ENCODE results near the gene ENPP7. TPM values are rescaled to one million over a fixed set of nuclear protein-coding genes. Genes with fewer than 3 reads are reported as not detected.
A peak's percentile ranks its signal among the peaks of the same experiment; 100 is the strongest.

ENPP7 gene
- total RNA-seq, 4 donors from 2014 or later: not detected

GRCh38 chr17:79684132-79684985, 46.4 kb upstream of the ENPP7 start:
- H3K36me3 ChIP-seq: no peaks in the 10 kb centered on the region
- no peak overlapping the region for H3K4me3 ChIP-seq
- no peaks in the 10 kb centered on the region for H3K9me3 ChIP-seq
- no peaks in the 10 kb centered on the region for H3K27me3 ChIP-seq
- peak overlapping the region in 1 of 2 donors; percentile 70 for H3K27ac ChIP-seq
- intact Hi-C loops (cut with DNase I; ENCODE audit: low total_unique reads): no loop called here
- no peaks in the 10 kb centered on the region for H3K4me1 ChIP-seq
- TF ChIP-seq CTCF (IDR thresholded peaks at IDR 0.05): no peak
- TF ChIP-seq POLR2A (IDR thresholded peaks at IDR 0.05): no peak
- DNase-seq: no peak

DNA sequence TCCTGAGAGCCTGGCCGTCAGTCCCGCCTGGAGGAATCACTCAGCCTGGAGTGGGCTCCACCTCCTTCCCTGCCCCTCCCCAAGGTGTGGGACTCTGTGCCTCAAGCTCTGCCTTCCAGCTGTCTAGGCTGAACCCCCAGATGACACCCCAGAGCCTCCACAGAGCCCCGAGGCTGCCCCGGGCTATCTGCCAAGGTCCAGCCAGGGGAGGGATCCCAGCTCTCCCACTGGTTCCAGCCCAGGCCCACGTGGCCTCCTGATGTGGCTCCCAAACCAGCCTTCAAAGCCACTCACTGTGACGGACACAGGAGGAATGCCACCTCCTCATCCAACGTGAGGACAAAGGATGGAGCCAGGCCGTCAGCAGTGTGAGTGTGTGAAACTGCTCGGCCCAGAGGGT, 45.6 kb upstream of the ENPP7 start:
- no peaks in the 10 kb centered on the region for H3K27me3 ChIP-seq
- H3K9me3 ChIP-seq: no peaks in the 10 kb centered on the region
- H3K4me1 ChIP-seq: no peaks in the 10 kb centered on the region
- DNase-seq: no peak
- H3K4me3 ChIP-seq: no peak overlapping the region
- no peak overlapping the region for H3K27ac ChIP-seq
- intact Hi-C loops (cut with DNase I; ENCODE audit: low total_unique reads): no loop called here
- no peaks in the 10 kb centered on the region for H3K36me3 ChIP-seq
- TF ChIP-seq CTCF (IDR thresholded peaks at IDR 0.05) (no peak), POLR2A (IDR thresholded peaks at IDR 0.05) (no peak)

GRCh38 chr17:79686476-79686875, 44.3 kb upstream of the ENPP7 start:
- Histone ChIP-seq H3K4me1 (peaks cover 0 to 4% of the 10 kb centered on the region in 2 donors), H3K27ac (no peak overlapping the region), H3K27me3 (no peaks in the 10 kb centered on the region), H3K4me3 (no peak overlapping the region), H3K36me3 (no peaks in the 10 kb centered on the region), H3K9me3 (no peaks in the 10 kb centered on the region)
- no peak for DNase-seq
- TF ChIP-seq CTCF (IDR thresholded peaks at IDR 0.05): no peak
- intact Hi-C loops (cut with DNase I; ENCODE audit: low total_unique reads): no loop called here

- DNase-seq: no peak
- Histone ChIP-seq H3K9me3 (no peaks in the 10 kb centered on the region), H3K27me3 (no peaks in the 10 kb centered on the region), H3K27ac (no peak overlapping the region), H3K4me1 (peaks cover 0 to 11% of the 10 kb centered on the region in 2 donors), H3K4me3 (no peak overlapping the region), H3K36me3 (no peaks in the 10 kb centered on the region)
- intact Hi-C loops (cut with DNase I; ENCODE audit: low total_unique reads): no loop called here
- no peak for TF ChIP-seq POLR2A (IDR thresholded peaks at IDR 0.05)
- no peak for TF ChIP-seq CTCF (IDR thresholded peaks at IDR 0.05)
Measured at GRCh38 chr17:79690466-79690865, 40.3 kb upstream of the ENPP7 start.

DNA sequence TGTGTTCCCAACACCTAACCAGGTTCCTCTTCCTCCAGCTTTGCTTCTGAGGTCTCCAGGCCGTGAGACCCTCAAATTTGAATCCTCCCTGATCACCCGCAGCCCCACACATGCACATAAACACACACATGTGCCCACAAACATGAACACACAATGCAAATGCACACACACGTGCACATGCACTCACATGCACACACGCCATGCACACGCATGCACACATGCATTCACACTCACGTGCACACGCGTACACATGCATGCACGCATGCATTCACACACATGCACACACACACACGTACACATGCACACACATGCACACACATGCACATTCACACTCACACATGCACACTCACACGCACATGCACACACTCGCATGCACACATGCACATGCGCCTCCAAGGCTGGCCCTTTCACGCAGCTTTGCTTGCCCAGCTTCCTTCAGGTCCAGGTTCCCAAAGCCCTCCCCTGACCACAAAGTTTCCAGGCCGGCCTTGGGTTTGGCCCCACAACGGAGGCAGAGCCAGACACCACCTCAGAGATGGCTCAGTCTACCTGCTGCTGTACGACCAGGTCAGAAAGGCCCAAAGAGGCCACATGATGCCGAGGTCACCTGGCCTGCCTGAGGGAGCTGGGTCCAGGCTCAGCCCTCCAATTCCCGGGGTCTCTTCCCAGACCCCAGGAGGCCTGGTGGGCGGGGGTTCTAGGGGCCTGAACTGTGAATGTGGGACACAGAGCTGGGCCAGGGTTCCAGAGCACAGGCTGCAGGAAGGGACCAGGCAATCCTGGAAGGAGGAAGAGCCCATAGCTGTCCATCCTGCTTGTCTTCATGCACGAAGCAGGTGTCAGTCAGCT, 39.5 kb upstream of the ENPP7 start:
- intact Hi-C loops (cut with DNase I; ENCODE audit: low total_unique reads): no loop called here
- DNase-seq: no peak
- no peaks in the 10 kb centered on the region for H3K36me3 ChIP-seq
- no peaks in the 10 kb centered on the region for H3K27me3 ChIP-seq
- no peak overlapping the region for H3K4me3 ChIP-seq
- H3K9me3 ChIP-seq: no peaks in the 10 kb centered on the region
- H3K4me1 ChIP-seq: peaks cover 0 to 11% of the 10 kb centered on the region in 2 donors
- no peak for TF ChIP-seq CTCF (IDR thresholded peaks at IDR 0.05)
- no peak for TF ChIP-seq POLR2A (IDR thresholded peaks at IDR 0.05)
- peak overlapping the region in 1 of 2 donors; percentile 67 for H3K27ac ChIP-seq

Data from uterus (tissue), 4 donors.